Embryonic facial prominence (tissue), 1 donor: ENCODE data around the gene ATE1.

ENCODE experiments used
- DNase-seq: peaks from one replicate; pipeline ENCODE4 v3.0.0-alpha.2; 2016; ENCODE audit errors: extremely low spot score

Gene ATE1

DNA sequence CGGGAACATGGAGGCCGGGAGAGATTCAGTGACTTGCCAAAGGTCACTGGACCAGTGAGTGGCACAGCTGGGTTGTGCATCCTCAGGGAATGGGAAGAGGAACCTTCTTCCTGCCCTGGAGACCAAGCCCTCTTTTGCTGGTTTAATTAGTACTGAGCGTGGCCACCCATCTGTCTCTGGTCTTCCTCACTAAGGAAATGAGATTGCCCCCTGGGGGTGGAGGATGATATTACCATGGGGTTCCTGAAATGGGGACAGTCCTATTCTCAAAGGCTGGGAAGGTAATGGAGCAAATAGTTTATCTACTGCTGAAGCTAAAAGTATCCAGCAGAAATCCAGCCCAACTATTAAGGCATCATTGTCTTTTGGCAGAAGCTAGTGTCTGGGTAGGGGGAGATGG lies 231.0 kb downstream of the ATE1 start:
- DNase-seq, result no peak

DNA sequence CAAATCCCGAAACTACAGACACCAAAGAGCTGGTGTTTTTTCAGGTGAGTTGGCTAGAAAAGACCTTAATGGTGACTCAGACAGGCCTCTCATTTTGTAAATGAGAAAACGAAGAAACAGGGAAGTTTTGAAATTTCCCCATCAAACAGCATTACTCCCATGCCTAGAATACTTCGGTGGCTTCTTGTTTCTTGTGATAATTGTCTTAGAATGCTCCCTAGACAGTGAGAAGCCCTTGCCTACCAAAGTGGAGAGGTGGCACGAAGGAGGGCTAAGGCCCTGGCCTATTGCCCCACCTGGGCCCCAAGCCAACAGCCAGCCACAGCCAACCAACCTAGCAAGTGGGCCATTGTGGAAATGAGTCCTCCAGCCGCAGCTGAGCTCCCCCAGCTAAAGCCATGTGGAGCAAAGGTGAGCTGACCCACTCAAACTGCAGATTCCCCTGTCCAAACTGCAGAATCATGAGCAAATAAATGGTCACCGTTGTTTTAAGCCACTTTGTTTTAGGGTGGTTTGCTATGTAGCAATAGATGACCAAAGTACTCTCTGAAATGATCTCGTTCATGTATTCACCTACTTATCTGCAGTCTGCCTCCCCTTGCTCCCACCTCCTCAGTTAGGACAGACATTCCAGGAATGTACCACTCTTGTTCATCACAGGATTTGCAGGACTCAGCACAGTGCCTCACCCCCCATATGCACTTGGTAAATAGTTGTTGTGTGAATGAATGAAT lies 231.9 kb downstream of the ATE1 start:
- DNase-seq, result no peak

DNA sequence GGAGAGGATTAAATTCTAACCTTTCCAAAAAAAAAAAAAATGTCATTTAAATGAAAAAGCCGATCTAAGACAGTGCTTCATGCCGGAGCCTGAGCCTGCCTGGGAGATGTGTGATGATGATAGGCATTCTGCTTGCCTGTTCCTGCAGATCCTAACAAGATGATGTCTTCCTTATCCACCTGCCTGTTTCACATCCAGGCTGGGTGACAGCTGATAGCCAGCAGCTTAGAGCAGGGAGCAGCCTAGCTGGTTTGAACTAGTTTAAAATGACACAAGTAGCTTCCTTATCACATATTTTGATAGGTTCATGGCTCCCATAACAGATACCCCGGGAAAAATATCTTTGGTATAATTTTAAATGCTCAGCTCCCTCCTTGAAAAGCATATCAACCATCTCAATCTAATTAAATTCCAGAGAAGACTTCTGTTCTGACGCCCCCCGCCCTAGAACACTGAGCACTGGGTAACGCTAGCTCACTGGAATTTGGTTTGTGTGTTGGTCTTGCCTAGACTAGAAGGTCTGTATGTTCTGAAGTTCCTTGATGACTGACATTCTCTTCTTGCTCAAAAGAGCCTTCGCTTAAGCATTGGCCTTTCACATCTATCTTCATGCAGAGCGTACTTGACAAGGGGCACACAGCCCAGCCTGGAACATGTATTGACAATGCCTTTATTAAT lies 232.7 kb downstream of the ATE1 start:
- DNase-seq, result no peak

DNA sequence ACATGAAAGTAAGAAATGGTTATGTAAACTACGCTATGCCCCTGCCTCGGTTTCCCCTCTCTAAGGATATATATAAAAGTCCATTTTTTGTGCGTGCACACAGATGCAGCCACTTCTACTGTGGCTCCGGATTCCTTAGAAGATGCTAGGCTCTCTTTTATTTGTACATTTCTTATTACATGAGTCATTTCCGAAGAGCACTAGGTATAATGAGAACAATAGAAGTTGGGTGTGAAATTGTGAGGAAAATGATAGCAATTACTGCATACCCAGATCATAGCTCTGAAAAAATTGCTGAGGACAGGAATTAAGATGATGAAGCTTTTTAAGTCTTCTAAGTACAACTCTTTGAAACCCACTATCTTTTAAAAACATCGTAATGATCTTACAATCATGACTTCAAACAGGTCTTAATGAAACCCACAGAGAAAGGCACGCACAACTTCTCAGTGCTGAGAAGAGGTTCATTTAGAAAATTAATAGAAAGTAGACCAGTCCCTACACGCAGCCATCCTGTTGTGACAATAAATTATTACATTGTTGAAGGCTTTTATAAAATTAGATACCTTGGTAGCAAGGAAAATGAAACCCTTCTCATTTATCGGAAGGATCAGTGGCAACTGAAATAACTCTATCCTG lies 233.4 kb downstream of the ATE1 start:
- DNase-seq, result no peak

DNA sequence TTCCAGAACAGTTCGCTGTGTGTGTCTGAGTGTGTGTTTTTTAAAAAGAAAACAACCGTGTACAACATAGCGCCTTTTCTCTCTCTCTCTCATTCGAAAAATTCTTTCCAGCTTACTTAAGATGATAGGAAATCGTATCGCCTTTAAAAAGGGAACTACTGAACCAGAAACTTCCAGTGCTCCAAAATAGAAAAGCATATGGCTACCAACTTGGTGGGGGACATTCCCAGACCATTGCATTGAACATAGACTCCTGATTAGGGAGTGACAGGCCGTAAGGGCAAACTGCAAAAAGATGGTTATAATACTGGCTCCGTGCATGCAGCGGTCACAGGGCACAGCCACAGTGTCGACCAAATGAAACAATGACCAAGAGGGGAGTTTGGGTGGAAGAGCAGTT lies 235.2 kb downstream of the ATE1 start:
- DNase-seq, result no peak

DNA sequence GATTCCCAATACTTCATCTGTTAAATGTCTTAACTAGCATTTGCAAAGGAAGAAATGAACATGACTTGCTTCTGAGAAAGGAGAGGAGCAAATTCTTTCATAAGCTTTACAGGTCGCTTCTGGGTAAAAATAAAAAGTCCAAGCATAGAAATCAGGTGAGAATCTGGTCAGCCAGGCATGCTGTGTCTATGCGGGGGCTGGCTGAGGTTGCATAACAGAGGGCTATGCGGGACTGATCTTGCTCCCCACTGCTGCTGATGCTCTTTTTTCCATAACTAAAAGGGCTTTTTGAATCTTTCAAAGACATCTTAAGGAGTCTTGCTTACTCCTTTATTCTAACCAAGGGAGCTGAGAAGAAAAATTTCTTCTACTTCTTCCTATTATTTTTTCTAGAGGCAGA lies 236.9 kb downstream of the ATE1 start:
- no peak for DNase-seq
